VCaP (cell line): ENCODE measurements around the gene MRO.
"Not testable (repeated sequence)": the region's sequence is repeated elsewhere in the genome, so short reads cannot be mapped to it uniquely, and the experiment has no call there.

Experiments used
- H3K27ac ChIP-seq: fragments of 450-650 bp; 2 replicates; pipeline ENCODE4 v1.5.1; 2017
- TF ChIP-seq, protein P1 (sequence below): fragments of 450-650 bp; conservative IDR thresholded peaks from 2 replicates; pipeline ENCODE4 v1.5.1; 2017; ENCODE audit warnings: mild to moderate bottlenecking, moderate library complexity

The MRO gene

DNA sequence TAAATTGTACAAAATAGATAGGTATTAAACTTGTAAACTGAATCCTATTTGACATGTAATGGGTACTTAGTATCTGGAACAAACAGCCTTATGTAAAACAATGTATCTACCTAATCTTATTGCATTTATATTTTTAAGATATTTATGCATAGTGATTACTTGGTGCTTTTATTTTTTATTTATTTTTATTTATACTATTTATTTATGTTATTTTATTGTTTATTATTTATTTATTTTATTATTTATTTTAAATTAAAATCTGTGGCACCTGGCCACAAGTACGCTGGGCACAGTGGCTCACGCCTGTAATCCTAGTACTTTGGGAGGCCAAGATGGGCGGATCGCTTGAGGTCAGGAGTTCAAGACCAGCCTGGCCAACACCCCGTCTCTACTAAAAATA is 26.9 kb downstream of the MRO start:
- TF ChIP-seq, protein P1, sequence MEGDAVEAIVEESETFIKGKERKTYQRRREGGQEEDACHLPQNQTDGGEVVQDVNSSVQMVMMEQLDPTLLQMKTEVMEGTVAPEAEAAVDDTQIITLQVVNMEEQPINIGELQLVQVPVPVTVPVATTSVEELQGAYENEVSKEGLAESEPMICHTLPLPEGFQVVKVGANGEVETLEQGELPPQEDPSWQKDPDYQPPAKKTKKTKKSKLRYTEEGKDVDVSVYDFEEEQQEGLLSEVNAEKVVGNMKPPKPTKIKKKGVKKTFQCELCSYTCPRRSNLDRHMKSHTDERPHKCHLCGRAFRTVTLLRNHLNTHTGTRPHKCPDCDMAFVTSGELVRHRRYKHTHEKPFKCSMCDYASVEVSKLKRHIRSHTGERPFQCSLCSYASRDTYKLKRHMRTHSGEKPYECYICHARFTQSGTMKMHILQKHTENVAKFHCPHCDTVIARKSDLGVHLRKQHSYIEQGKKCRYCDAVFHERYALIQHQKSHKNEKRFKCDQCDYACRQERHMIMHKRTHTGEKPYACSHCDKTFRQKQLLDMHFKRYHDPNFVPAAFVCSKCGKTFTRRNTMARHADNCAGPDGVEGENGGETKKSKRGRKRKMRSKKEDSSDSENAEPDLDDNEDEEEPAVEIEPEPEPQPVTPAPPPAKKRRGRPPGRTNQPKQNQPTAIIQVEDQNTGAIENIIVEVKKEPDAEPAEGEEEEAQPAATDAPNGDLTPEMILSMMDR = no peak
- H3K27ac ChIP-seq = no peak overlapping the region

DNA sequence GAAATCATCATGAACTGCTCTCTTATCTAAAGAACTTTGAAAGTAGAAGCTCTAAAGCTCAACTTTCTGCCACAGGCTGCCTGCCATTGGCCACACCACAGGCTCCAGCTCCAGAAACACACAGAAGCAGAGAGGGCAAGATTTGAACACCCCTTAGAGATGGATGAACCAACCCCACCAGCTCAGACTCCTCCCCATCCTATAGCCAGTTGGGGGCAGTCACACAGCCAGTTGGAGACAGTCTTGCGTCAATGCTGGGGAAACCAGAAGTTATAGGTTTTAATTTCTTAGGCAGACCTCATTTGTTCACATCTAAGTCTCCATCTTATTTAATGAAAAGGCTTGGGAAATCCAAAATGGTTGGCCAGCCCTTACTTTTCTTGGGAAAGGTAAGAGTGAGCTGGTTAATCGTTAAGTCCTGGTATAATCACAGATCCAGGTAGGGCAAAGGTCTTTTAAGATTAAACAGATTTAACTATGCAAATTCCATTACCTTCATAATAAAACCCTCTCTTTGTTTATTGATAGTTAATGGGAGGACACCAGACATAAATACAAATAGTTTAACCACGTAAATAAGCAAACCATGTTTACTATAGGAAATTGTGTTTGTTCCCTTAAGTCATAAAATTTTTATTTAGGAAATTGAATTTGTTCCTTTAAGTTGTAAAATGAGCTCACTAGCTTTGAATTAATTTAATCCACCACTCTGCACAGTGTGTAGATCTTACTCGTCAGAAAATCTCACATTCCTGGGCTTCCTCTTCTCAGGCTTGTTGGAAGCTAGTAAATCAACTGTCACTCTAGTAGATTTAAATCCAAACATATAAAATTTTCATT is 28.0 kb downstream of the MRO start:
- no peak overlapping the region; the same call in 1 of the 2 replicates for H3K27ac ChIP-seq
- TF ChIP-seq, protein P1 = no peak

DNA sequence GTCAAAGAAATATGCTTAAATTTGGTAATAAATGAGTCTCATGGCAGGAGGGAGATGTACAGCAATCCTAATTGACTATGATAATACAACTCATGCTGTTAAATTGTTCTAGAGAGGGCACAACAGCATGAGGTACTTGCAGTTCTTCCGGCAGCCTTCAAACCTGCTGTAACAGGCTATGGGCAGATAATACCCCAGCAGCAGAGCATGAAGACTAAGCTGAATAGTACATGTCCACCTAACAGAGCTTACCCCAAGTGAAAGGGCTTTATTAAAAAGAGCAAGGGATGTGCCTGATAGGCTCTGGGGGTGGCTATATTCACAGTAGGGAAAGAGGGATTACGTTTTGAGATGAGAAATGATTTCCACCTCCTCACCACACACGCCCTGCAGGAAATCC is 28.9 kb downstream of the MRO start:
- TF ChIP-seq, protein P1 = no peak
- no peak overlapping the region for H3K27ac ChIP-seq

DNA sequence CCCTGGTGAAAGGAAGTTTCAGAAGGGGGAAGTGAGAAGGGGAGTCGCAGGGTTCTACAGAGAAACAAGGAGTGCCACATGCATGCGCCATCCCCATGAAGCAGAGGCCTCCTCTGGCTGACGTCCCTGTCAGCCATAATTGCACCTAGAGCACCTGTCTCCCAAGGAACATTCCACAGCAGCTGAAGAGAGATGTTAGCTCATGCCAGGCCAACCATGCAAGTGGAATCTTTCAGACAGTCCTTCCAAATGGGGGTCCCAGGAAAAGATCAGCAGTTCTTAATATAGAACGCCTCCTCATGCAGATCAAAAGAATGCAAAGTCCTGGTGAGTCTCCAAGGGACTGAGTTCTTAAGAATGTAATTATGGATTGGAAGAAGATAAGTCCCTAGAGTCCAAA is 29.6 kb downstream of the MRO start:
- H3K27ac ChIP-seq = no peak overlapping the region
- TF ChIP-seq, protein P1 = no peak

DNA sequence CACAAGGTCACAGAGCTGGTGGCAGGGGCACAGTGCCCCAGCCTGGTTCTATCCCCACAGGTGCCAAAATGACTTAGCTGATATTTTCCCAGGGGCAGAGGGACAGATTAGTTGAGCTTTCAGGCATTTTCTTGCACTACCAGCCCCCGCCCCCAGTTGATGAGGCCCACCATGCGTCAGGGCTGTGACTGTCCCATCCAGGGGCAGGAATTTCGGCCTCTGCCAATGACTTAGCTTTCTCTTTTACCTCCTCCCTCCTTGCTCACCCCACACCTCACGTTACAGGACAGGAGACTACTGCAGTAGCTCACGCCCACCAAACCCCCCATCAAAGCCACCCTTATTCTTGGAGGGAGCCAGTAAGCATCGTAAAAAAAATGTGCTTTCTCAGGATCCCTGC is 31.5 kb downstream of the MRO start:
- TF ChIP-seq, protein P1 = no peak
- H3K27ac ChIP-seq = no peak overlapping the region

- no peak overlapping the region for H3K27ac ChIP-seq
- TF ChIP-seq, protein P1 = no peak
Observed at GRCh38 chr18:50786864-50787263, 33.0 kb downstream of the MRO start.

DNA sequence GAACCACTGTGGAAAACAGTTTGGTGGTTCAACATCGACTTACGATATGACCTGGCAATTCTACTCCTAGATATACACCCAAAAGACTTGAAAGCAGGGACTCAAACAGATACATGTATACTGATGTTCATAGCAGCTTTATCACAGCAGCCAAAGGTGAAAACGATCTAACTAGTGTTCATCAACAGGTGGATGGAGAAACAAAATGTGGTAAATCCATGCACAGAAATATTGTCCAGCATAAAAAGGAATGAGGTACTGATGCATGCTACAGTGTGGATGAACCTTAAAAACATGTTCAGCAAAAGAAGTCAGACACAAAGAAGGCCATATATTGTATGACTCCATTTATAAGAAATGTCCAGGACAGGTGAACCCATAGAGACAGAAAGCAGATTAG is 36.3 kb downstream of the MRO start:
- TF ChIP-seq, protein P1 = no peak
- H3K27ac ChIP-seq = no peak overlapping the region

DNA sequence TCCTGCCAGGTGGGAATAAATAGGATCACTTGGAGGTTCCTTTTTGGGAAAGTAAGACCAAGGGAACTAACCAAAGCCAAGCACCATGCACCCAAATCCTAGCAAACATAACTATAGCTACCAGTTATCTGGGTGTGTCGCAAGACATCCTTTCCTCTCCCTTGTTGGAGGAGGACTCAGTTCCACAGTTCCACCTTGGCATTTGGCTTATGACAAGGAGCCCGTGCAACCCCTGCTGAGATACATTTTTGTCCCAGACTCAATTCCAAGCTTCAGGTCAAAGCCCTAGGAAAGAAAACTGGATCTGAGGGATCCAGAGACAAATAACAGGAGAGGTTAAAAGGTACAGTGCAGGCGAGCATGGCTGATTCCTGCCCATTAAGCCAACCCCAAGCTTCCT is 40.8 kb downstream of the MRO start:
- H3K27ac ChIP-seq = not testable (repeated sequence)
